ENCODE data around the gene ANP32A.
A peak's percentile ranks its signal among the peaks of the same experiment; 100 is the strongest.

The ANP32A gene

DNA sequence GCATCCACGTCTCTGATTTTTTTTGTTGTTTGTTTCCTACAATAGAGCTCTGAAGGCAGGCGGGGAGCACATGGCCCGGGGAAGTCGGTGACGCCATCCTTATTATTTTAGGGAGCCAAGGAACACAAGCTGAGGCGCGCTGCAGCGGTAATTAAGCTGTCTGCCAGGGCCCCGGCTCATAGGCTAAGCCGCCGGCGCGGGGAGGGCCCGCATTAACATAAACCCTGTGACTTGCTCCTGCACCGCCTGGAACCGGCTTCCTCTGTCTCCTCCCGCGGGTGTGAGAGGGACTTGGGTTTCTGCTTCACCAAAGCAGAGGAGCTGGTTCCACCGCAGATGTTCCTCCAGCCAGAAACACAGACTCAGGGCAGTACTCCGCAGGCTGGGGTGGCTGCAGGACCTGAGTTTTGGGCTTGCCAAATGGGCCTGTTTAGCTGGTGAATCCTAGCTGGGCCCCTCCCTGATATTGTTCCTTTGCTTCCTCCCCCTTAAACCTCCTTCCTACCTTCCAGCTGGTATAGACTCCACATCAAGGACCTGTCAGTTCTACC lies 25.3 kb downstream of the ANP32A start:
- peak; percentile 86 for DNase-seq (ENCODE audit: low read depth, low spot score)
- TF ChIP-seq, protein P1, sequence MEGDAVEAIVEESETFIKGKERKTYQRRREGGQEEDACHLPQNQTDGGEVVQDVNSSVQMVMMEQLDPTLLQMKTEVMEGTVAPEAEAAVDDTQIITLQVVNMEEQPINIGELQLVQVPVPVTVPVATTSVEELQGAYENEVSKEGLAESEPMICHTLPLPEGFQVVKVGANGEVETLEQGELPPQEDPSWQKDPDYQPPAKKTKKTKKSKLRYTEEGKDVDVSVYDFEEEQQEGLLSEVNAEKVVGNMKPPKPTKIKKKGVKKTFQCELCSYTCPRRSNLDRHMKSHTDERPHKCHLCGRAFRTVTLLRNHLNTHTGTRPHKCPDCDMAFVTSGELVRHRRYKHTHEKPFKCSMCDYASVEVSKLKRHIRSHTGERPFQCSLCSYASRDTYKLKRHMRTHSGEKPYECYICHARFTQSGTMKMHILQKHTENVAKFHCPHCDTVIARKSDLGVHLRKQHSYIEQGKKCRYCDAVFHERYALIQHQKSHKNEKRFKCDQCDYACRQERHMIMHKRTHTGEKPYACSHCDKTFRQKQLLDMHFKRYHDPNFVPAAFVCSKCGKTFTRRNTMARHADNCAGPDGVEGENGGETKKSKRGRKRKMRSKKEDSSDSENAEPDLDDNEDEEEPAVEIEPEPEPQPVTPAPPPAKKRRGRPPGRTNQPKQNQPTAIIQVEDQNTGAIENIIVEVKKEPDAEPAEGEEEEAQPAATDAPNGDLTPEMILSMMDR (IDR thresholded peaks at IDR 0.05; ENCODE audit: low read depth, low read length) = no peak
- H3K4me3 ChIP-seq (ENCODE audit: low read depth, low read length) = no peak overlapping the region
- in situ Hi-C loops (cut with HindIII; ENCODE audit: low sequenced_read_pairs) = no loop called here

DNA sequence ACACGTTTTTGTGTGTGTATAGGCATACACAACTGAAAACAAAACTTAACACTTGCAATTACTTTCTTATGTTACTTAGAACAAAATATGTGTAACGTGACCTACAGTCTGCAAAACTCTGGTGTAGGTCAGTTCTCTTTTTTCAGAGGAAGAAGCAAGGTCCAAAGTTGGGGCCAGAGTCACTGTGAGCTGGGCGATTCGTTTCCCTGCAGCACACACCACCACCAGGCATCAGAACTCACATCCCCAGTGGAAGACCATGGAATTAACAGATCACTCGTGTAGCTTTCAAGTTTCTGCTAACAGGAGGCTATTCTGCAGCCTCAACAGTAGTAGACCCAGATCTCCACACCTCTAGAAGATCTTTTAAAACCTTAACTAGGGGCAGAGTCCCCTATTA lies 25.8 kb downstream of the ANP32A start:
- TF ChIP-seq, protein P1 (IDR thresholded peaks at IDR 0.05; ENCODE audit: low read depth, low read length) = no peak
- DNase-seq (ENCODE audit: low read depth, low spot score) = no peak
- in situ Hi-C loops (cut with HindIII; ENCODE audit: low sequenced_read_pairs) = no loop called here
- no peak overlapping the region for H3K4me3 ChIP-seq (ENCODE audit: low read depth, low read length)

DNA sequence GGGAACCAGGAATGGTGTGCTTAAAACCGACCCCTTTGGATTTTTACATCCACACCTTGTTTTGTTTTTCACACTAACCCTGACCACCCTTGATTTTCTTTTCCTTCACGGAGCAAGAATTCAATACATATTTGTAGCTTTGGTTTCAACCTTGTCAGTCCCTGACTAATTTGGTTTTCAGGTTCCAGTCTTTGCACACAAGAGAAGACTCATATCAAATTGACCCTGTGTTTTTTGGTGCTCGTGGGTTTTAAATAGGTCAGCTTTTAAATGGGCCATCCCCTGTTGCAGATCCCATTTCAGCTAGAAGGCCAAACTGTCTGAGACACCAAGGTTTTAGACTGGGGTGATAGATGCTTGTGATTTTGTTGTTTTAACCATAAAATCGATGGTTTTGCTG lies 26.4 kb downstream of the ANP32A start:
- H3K4me3 ChIP-seq (ENCODE audit: low read depth, low read length) = no peak overlapping the region
- DNase-seq (ENCODE audit: low read depth, low spot score) = no peak
- TF ChIP-seq, protein P1 (IDR thresholded peaks at IDR 0.05; ENCODE audit: low read depth, low read length) = no peak
- in situ Hi-C loops (cut with HindIII; ENCODE audit: low sequenced_read_pairs) = no loop called here

DNA sequence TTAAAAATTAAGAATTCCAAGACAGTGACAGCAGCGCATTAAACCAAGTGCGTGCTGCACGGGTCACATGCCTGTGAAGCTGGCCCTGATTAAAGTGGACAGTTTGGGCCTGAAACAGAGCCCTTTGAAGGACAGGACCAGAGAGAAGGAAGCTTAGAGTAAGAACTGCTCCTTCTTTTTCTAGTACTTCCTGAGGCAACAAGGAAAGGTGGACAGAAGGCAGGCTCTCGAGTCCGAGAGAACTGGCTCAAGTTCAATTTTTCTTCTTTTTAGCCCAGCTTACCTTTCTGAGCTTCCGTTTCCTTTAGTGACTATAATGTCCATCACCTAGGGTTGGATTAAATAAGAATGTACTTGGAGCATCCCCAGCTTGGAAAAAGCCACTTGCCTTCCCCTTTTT lies 26.9 kb downstream of the ANP32A start:
- H3K4me3 ChIP-seq (ENCODE audit: low read depth, low read length) = no peak overlapping the region
- TF ChIP-seq, protein P1 (IDR thresholded peaks at IDR 0.05; ENCODE audit: low read depth, low read length) = no peak
- in situ Hi-C loops (cut with HindIII; ENCODE audit: low sequenced_read_pairs) = no loop called here
- DNase-seq (ENCODE audit: low read depth, low spot score) = no peak

DNA sequence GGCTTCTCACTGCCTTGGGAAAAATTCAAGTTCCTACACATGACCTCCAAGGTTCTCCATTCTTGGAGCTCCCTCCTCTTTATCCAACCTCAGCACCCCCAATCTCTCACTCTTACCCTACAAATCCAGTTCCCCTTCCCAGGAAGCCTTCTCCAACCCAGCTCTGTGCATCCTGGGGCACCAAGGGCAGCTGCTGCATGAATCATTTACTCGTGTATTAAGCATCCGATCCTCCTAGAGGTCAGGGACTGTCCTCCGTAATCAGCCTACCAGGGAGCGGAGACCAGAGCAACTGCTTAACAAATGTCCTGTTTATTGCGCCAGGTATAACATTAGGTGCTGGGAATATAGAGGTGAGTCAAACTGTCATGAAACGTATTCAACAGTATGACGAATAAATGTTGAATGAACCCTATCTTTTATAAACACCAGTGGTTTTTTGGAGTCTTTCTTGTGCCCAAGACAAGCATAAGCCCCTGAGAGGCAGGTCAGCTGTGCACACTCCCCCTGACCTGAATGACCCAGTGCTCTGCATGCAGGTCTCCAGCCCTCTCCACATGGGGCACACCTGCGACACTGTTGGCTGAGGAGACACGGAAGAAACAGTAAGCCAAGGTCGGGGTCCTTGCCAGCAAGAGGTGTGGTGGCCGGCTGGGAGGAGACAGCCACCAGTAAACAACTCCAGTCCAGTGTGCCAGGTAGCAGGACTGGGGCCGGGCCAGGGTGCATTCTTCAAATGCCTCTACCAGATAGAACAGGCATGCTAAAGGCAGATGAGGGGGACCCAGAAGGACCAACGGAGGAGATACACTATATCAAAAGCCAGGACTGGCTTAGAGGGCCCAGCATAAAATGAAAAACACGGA lies 27.6 kb downstream of the ANP32A start:
- in situ Hi-C loops (cut with HindIII; ENCODE audit: low sequenced_read_pairs) = no loop called here
- TF ChIP-seq, protein P1 (IDR thresholded peaks at IDR 0.05; ENCODE audit: low read depth, low read length) = no peak
- no peak for DNase-seq (ENCODE audit: low read depth, low spot score)
- no peak overlapping the region for H3K4me3 ChIP-seq (ENCODE audit: low read depth, low read length)

DNA sequence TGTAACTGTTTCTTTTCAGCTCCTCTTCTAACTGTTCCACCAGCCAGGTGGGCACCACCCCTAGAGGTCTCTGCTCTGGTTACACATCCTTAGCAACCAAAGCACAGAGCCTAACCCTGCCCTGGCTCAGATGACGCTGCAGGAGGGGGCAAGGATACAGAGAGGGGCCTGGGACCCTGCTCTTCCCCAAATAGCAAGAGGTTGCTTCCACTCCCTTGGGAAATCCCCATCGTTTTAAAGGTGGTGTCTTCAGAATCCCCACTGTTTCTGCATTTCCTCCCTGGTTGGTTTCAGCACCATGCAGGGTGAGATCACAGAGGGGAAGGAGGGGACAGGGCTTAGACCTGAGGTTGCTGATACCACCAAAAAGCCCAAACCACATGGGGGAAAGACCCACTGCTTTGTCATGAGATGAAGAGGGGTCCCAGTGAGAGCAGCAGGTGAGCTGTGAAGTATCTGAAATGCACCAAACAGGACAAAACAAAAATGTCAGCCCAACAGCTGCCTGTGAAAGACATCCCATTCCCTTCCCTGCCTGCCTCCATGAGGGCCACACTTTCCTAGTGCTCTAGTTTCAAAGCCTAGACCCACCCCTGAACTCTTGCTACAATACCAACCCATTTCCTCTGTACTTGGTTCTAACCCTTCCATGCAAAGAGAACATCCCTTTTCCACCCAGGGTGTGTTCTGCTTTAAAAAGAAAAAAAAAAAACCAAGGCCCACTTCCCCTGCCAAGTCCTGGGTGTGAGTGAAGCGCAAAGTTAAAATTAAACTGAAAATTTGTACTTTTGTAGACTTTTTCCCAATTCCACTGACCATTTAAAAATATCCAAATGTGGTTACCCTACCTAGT lies 29.0 kb downstream of the ANP32A start:
- TF ChIP-seq, protein P1 (IDR thresholded peaks at IDR 0.05; ENCODE audit: low read depth, low read length) = no peak
- DNase-seq (ENCODE audit: low read depth, low spot score) = no peak
- no peak overlapping the region for H3K4me3 ChIP-seq (ENCODE audit: low read depth, low read length)
- in situ Hi-C loops (cut with HindIII; ENCODE audit: low sequenced_read_pairs) = no loop called here

Measured in astrocyte of the spinal cord (primary cell).